ENCODE measurements around the gene NRG3.

GRCh38 chr10:82986216-82986615 is 1111.2 kb downstream of the NRG3 start:
- TF ChIP-seq POLR2A (IDR thresholded peaks at IDR 0.05; ENCODE audit: low read depth, low read length) = no peak
- TF ChIP-seq TAF1 (IDR thresholded peaks at IDR 0.05; ENCODE audit: borderline replicate concordance, low read depth, low read length) = no peak
- no peak for TF ChIP-seq POLR2AphosphoS5 (IDR thresholded peaks at IDR 0.05; ENCODE audit: low read depth, low read length)

All from GM12892 (cell line).